HCT116 (cell line): ENCODE measurements around the gene LYSMD2.

ENCODE experiments used
- CTCF ChIP-seq, 3 experiments: fragments of 200-600 bp in 1 of 3; sonication (generic) in 1 of 3; IDR thresholded peaks in 2 of 3; conservative IDR thresholded peaks in 1 of 3; 2 replicates each; pipeline ENCODE4 v1.5.1; 2012 to 2017; ENCODE audit warnings: low read depth in 2 of 3, low read length in 2 of 3, antibody characterized with exemption in 1 of 3, borderline replicate concordance in 1 of 3, control low read depth in 1 of 3, mild to moderate bottlenecking in 1 of 3, mixed read lengths in 1 of 3, mixed run types in 1 of 3, moderate library complexity in 1 of 3; ENCODE audit not compliant: insufficient read depth in 1 of 3
- POLR2A ChIP-seq: IDR thresholded peaks from 2 replicates; pipeline ENCODE4 v1.7.0; 2011; ENCODE audit warnings: borderline replicate concordance; ENCODE audit not compliant: insufficient read depth, insufficient read length; ENCODE audit errors: extremely low read depth
- SP1 ChIP-seq: IDR thresholded peaks from 2 replicates; pipeline ENCODE4 v1.6.1; 2012; ENCODE audit warnings: low read depth
- ZBTB33 ChIP-seq: IDR thresholded peaks from 2 replicates; pipeline ENCODE4 v1.6.1; 2011; ENCODE audit warnings: mild to moderate bottlenecking, low read length, moderate library complexity; ENCODE audit not compliant: insufficient replicate concordance; ENCODE audit errors: extremely low read depth
- ZFX ChIP-seq: fragments of 450-650 bp; IDR thresholded peaks from 2 replicates; pipeline ENCODE4 v1.6.1; 2017
- ZNF274 ChIP-seq: fragments of 200-500 bp; sonication (Bioruptor generic); IDR thresholded peaks from 2 replicates; pipeline ENCODE4 v1.6.1; 2014; ENCODE audit warnings: mild to moderate bottlenecking, low read depth, low read length, inconsistent platforms

- TF ChIP-seq POLR2A (no peak), CTCF (IDR thresholded peaks at IDR 0.05 in 2 of 3, conservative IDR thresholded peaks at IDR 0.05 in 1 of 3; ENCODE audit: borderline replicate concordance in 1 of 3, insufficient read depth in 1 of 3, low read depth in 2 of 3, low read length in 2 of 3) (peak; percentile 73 to 83 (median 78)), SP1 (no peak), ZNF274 (no peak), ZFX (no peak), ZBTB33 (no peak)
These were observed 38.7 kb upstream of the LYSMD2 start for GRCh38 chr15:51775967-51776816.
